ENCODE results near the gene HDAC4.

HDAC4 gene

GRCh38 chr2:239157269-239157668 is 243.6 kb downstream of the HDAC4 start:
- Histone ChIP-seq H3K4me2 (ENCODE audit: low read depth, low read length, poor library complexity, severe bottlenecking) (no peak overlapping the region), H3K27ac (ENCODE audit: low read depth, low read length) (no peak overlapping the region)

DNA sequence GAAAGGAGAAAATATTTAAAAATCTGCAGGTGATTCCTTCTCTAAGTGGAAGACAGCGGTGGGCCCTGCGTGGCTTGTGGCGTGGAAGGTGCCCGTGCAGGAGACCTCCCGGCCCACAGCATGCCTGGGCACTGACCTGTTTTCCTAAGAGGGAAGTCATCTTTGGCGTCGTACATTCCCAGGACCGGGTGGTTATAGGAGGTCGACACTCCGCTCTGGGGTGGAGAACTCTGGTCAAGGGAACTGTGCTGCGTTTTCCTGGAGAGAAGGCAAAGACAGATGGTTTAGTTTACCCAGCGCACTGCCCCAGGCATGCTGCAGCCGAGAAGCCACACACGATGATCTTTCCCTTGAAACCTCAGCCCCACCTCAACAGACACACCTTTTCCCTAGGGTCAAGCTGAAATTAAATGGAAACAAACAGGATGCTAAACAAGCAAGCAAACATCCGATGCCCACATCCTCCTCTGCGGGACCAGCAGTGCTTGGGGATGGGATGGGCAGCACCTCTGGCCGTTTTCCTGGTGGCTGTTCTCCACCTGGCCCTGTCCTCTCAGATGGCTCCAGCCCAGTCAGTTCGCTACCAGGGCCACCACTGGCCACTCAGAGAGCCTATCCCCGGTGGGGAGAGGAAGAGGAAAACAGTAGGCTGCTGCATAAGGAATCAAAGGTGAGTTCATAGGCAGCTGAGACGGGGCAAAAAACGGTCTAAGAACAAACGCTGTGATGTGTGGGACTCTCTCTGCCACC is 244.1 kb downstream of the HDAC4 start:
- TF ChIP-seq, protein P1, sequence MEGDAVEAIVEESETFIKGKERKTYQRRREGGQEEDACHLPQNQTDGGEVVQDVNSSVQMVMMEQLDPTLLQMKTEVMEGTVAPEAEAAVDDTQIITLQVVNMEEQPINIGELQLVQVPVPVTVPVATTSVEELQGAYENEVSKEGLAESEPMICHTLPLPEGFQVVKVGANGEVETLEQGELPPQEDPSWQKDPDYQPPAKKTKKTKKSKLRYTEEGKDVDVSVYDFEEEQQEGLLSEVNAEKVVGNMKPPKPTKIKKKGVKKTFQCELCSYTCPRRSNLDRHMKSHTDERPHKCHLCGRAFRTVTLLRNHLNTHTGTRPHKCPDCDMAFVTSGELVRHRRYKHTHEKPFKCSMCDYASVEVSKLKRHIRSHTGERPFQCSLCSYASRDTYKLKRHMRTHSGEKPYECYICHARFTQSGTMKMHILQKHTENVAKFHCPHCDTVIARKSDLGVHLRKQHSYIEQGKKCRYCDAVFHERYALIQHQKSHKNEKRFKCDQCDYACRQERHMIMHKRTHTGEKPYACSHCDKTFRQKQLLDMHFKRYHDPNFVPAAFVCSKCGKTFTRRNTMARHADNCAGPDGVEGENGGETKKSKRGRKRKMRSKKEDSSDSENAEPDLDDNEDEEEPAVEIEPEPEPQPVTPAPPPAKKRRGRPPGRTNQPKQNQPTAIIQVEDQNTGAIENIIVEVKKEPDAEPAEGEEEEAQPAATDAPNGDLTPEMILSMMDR (IDR thresholded peaks at IDR 0.05; ENCODE audit: insufficient read depth, low read length, poor library complexity, severe bottlenecking), result no peak
- H3K9ac ChIP-seq (ENCODE audit: low read length), result no peak overlapping the region
- no peaks in the 10 kb centered on the region for H3K9me2 ChIP-seq (replicated peaks; ENCODE audit: insufficient read depth, low read length)
- H3K36me3 ChIP-seq (ENCODE audit: low read length), result no peaks in the 10 kb centered on the region
- no peaks in the 10 kb centered on the region for H4K20me1 ChIP-seq (ENCODE audit: low read depth, low read length)
- H3K79me2 ChIP-seq (ENCODE audit: insufficient read depth, low read length), result no peaks in the 10 kb centered on the region
- H3K4me3 ChIP-seq (ENCODE audit: insufficient read depth, low read length, poor library complexity, severe bottlenecking), result no peak overlapping the region
- H2AFZ ChIP-seq (ENCODE audit: low read depth, low read length, severe bottlenecking), result no peak overlapping the region
- no peaks in the 10 kb centered on the region for H3F3A ChIP-seq (ENCODE audit: insufficient read depth)
- no peaks in the 10 kb centered on the region for H3K27me3 ChIP-seq (ENCODE audit: low read length)
- no peak overlapping the region for H3K4me2 ChIP-seq (ENCODE audit: low read depth, low read length, poor library complexity, severe bottlenecking)
- no peaks in the 10 kb centered on the region for H3K9me3 ChIP-seq (ENCODE audit: insufficient read depth, low read length)
- H3K27ac ChIP-seq (ENCODE audit: low read depth, low read length), result no peak overlapping the region

More at GRCh38 chr2:239157269-239157668, 243.6 kb downstream of the HDAC4 start:
- Histone ChIP-seq H4K20me1 (ENCODE audit: low read depth, low read length) (no peaks in the 10 kb centered on the region), H3K9ac (ENCODE audit: low read length) (no peak overlapping the region), H3K9me2 (replicated peaks; ENCODE audit: insufficient read depth, low read length) (no peaks in the 10 kb centered on the region), H3K9me3 (ENCODE audit: insufficient read depth, low read length) (no peaks in the 10 kb centered on the region), H3F3A (ENCODE audit: insufficient read depth) (no peaks in the 10 kb centered on the region), H3K36me3 (ENCODE audit: low read length) (no peaks in the 10 kb centered on the region), H3K79me2 (ENCODE audit: insufficient read depth, low read length) (no peaks in the 10 kb centered on the region), H3K27me3 (ENCODE audit: low read length) (no peaks in the 10 kb centered on the region), H3K4me3 (ENCODE audit: insufficient read depth, low read length, poor library complexity, severe bottlenecking) (no peak overlapping the region), H2AFZ (ENCODE audit: low read depth, low read length, severe bottlenecking) (no peak overlapping the region)
- TF ChIP-seq, protein P1 (IDR thresholded peaks at IDR 0.05; ENCODE audit: insufficient read depth, low read length, poor library complexity, severe bottlenecking), result no peak
- TF ChIP-seq EZH2phosphoT487 (conservative IDR thresholded peaks at IDR 0.05; ENCODE audit: low read length), result no peak

DNA sequence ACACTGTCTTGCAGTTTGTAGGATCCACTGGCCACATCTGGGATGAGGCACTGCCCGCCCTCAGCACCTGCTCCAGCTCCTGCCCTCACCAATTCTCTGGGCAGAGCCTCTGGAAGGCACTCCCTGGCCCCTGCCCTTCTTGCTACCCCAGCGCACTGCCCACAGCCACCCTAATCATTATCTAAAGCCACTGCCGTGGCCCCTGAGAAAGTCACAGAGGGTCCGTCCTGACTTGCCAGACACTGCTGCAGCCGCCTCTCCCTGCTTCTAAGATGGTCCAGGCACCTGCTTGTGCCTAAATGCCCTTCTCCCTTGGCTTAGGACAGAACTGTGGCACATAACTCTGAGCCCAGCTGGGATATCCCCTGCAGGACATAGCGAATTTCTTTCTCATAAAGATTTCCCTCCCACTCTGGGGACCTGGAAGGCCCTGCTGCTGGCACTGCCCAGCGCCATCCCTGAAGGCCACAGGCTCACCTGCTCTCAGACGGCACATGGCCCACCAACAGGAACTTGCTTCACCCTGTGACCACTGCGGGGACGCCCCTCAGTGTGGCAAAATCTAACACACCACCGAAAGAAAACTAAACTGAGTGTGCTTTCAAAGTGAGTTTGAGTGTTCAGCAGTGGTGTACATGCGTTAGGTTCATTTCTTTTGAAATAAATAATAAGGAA is 244.9 kb downstream of the HDAC4 start:
- no peak overlapping the region for H3K9ac ChIP-seq (ENCODE audit: low read length)
- no peaks in the 10 kb centered on the region for H3K36me3 ChIP-seq (ENCODE audit: low read length)
- H2AFZ ChIP-seq (ENCODE audit: low read depth, low read length, severe bottlenecking), result no peak overlapping the region
- H3F3A ChIP-seq (ENCODE audit: insufficient read depth), result no peaks in the 10 kb centered on the region
- no peaks in the 10 kb centered on the region for H3K9me2 ChIP-seq (replicated peaks; ENCODE audit: insufficient read depth, low read length)
- TF ChIP-seq, protein P1 (IDR thresholded peaks at IDR 0.05; ENCODE audit: insufficient read depth, low read length, poor library complexity, severe bottlenecking), result no peak
- no peak for TF ChIP-seq EZH2phosphoT487 (conservative IDR thresholded peaks at IDR 0.05; ENCODE audit: low read length)
- H3K27ac ChIP-seq (ENCODE audit: low read depth, low read length), result no peak overlapping the region
- no peak overlapping the region for H3K4me2 ChIP-seq (ENCODE audit: low read depth, low read length, poor library complexity, severe bottlenecking)
- no peaks in the 10 kb centered on the region for H3K79me2 ChIP-seq (ENCODE audit: insufficient read depth, low read length)
- no peak overlapping the region for H3K4me3 ChIP-seq (ENCODE audit: insufficient read depth, low read length, poor library complexity, severe bottlenecking)
- no peaks in the 10 kb centered on the region for H4K20me1 ChIP-seq (ENCODE audit: low read depth, low read length)
- H3K27me3 ChIP-seq (ENCODE audit: low read length), result no peaks in the 10 kb centered on the region
- no peaks in the 10 kb centered on the region for H3K9me3 ChIP-seq (ENCODE audit: insufficient read depth, low read length)
